Left ventricle myocardium superior (tissue), 1 donor: ENCODE data around the gene SAMM50. TPM values are rescaled to one million over a fixed set of nuclear protein-coding genes. Genes with fewer than 3 reads are reported as not detected.
A peak's percentile ranks its signal among the peaks of the same experiment; 100 is the strongest.
"Not testable (repeated sequence)": the region's sequence is repeated elsewhere in the genome, so short reads cannot be mapped to it uniquely, and the experiment has no call there.

Experiments used
- ATAC-seq: fragments of 200-7000 bp; cut with Tn5 transposase; one replicate; pipeline ENCODE4 v1.9.1; 2020; ENCODE audit warnings: mild to moderate bottlenecking, moderate library complexity
- DNase-seq: peaks from one replicate; pipeline ENCODE4 v3.0.0-alpha.2; 2020
- intact Hi-C: fragments of 100-400 bp; cut with micrococcal nuclease; formaldehyde crosslinking; loops from one replicate; pipeline ENCODE4 v1.11.0; 2022
- total RNA-seq: library from RNA; stranded (reverse); fragmentation: NEBNext Ultra II Directional; extraction: Animal tissue kit (Norgen Biotek cat#: 25700); gene quantifications from one replicate; pipeline ENCODE4 v1.2.1, GENCODE V29; 2021
- donor health status: DM: no; HTN: yes; CAD: no; lungs with severe emphysema.

The SAMM50 gene
- total RNA-seq, 1 donor from 2014 or later: 79.8 TPM

- ATAC-seq: no peak
- DNase-seq: no peak
- intact Hi-C loops: loop anchor here (5.0 to 10.0 kb wide), 2 partner anchors 87 to 629 kb away; no protein-coding TSS in a partner anchor
These were observed 40.5 kb downstream of the SAMM50 start for GRCh38 chr22:43995798-43996169.

GRCh38 chr22:43996170-43996980 is 41.1 kb downstream of the SAMM50 start:
- no peak for ATAC-seq
- intact Hi-C loops: loop anchor here (5.0 to 10.0 kb wide), 2 partner anchors 86 to 628 kb away; no protein-coding TSS in a partner anchor

GRCh38 chr22:43996981-43997265 is 41.7 kb downstream of the SAMM50 start:
- no peak for ATAC-seq
- intact Hi-C loops: loop anchor here (5.0 to 10.0 kb wide), 2 partner anchors 85 to 628 kb away; no protein-coding TSS in a partner anchor
- DNase-seq: no peak

More at GRCh38 chr22:43996170-43996980, 41.1 kb downstream of the SAMM50 start:
- DNase-seq: peak; percentile 79

GRCh38 chr22:43998679-43999264 is 43.5 kb downstream of the SAMM50 start:
- intact Hi-C loops: loop anchor here (5.0 to 10.0 kb wide), 2 partner anchors 84 to 626 kb away; no protein-coding TSS in a partner anchor
- ATAC-seq (peak; percentile 93), DNase-seq (peak; percentile 59)

GRCh38 chr22:43999378-43999777 is 44.1 kb downstream of the SAMM50 start:
- no peak for DNase-seq
- intact Hi-C loops: loop anchor here (5.0 to 10.0 kb wide), 2 partner anchors 83 to 625 kb away; no protein-coding TSS in a partner anchor

GRCh38 chr22:44000123-44000522 is 44.9 kb downstream of the SAMM50 start:
- intact Hi-C loops: no loop called here
- DNase-seq: no peak
- ATAC-seq: no peak

More at GRCh38 chr22:43999378-43999777, 44.1 kb downstream of the SAMM50 start:
- no peak for ATAC-seq

- intact Hi-C loops: no loop called here
- DNase-seq: no peak
- ATAC-seq: no peak
These were observed 46.3 kb downstream of the SAMM50 start for GRCh38 chr22:44001521-44001920.

- intact Hi-C loops: no loop called here
- ATAC-seq (no peak), DNase-seq (no peak)
These were observed 47.1 kb downstream of the SAMM50 start for GRCh38 chr22:44002324-44002723.

- DNase-seq (no peak), ATAC-seq (no peak)
- intact Hi-C loops: no loop called here
These were observed 47.8 kb downstream of the SAMM50 start for GRCh38 chr22:44002997-44003396.

GRCh38 chr22:44003405-44004103 is 48.3 kb downstream of the SAMM50 start:
- intact Hi-C loops: no loop called here
- ATAC-seq: no peak
- no peak for DNase-seq

- intact Hi-C loops: no loop called here
- ATAC-seq (no peak), DNase-seq (no peak)
These were observed 48.8 kb downstream of the SAMM50 start for GRCh38 chr22:44004104-44004460.

GRCh38 chr22:44005524-44005923 is 50.3 kb downstream of the SAMM50 start:
- DNase-seq: no peak
- no peak for ATAC-seq

GRCh38 chr22:44012162-44012561 is 56.9 kb downstream of the SAMM50 start:
- intact Hi-C loops: no loop called here
- ATAC-seq (peak; percentile 34), DNase-seq (no peak)

More at GRCh38 chr22:44005524-44005923, 50.3 kb downstream of the SAMM50 start:
- intact Hi-C loops: no loop called here

- ATAC-seq (no peak), DNase-seq (no peak)
- intact Hi-C loops: no loop called here
These were observed 57.3 kb downstream of the SAMM50 start for GRCh38 chr22:44012591-44012990.

- ATAC-seq (no peak), DNase-seq (no peak)
- intact Hi-C loops: no loop called here
These were observed 59.0 kb downstream of the SAMM50 start for GRCh38 chr22:44014241-44014640.

- ATAC-seq, intact Hi-C loops, DNase-seq: not testable (repeated sequence)
These were observed 61.3 kb downstream of the SAMM50 start for GRCh38 chr22:44016586-44016985.

GRCh38 chr22:44018594-44018993 is 63.4 kb downstream of the SAMM50 start:
- DNase-seq (no peak), ATAC-seq (no peak)
- intact Hi-C loops: no loop called here

GRCh38 chr22:44019416-44019815 is 64.2 kb downstream of the SAMM50 start:
- DNase-seq: no peak
- no peak for ATAC-seq
- intact Hi-C loops: no loop called here

GRCh38 chr22:44019846-44020245 is 64.6 kb downstream of the SAMM50 start:
- intact Hi-C loops: no loop called here
- peak; percentile 74 for DNase-seq

GRCh38 chr22:44020981-44021380 is 65.7 kb downstream of the SAMM50 start:
- intact Hi-C loops: no loop called here
- no peak for DNase-seq
- no peak for ATAC-seq

More at GRCh38 chr22:44019846-44020245, 64.6 kb downstream of the SAMM50 start:
- ATAC-seq: peak; percentile 66
